K562 (cell line): ENCODE results near the gene CLCN4. TPM values are rescaled to one million over a fixed set of nuclear protein-coding genes. Genes with fewer than 3 reads are reported as not detected.

Experiments used
- CEBPB ChIP-seq: fragments of 450-650 bp; IDR thresholded peaks from 2 replicates; pipeline ENCODE4 v1.6.1; 2016; ENCODE audit warnings: missing genetic modification characterization, missing compliant biosample characterization
- PCBP2 ChIP-seq: fragments of 200-400 bp; formaldehyde crosslinking; IDR thresholded peaks from 2 replicates; pipeline ENCODE4 v1.6.1; 2018; ENCODE audit warnings: low read length, low read depth, mild to moderate bottlenecking, moderate library complexity; ENCODE audit not compliant: poor library complexity, severe bottlenecking
- RREB1 ChIP-seq: fragments of 250-450 bp; sonication (Bioruptor Pico); IDR thresholded peaks from 2 replicates; pipeline ENCODE4 v1.4.0; 2020
- SRF ChIP-seq, 2 experiments: fragments of 250-450, 450-650 bp in 1 of 2; sonication (Bioruptor Pico) in 1 of 2; sonication (generic) in 1 of 2; formaldehyde crosslinking; IDR thresholded peaks; 2 replicates each; pipeline versions ENCODE4 v1.5.0 to v1.5.1; 2020 to 2022; ENCODE audit warnings: mild to moderate bottlenecking in 1 of 2, missing genetic modification reagents in 1 of 2
- USF1 ChIP-seq: sonication (generic); formaldehyde crosslinking; IDR thresholded peaks from 2 replicates; pipeline ENCODE4 v1.9.0; 2022; ENCODE audit warnings: mild to moderate bottlenecking, missing genetic modification reagents
- polyA plus RNA-seq, 8 experiments: library from polyadenylated mRNA; depleted of rRNA in 4 of 8; stranded (reverse) in 5 of 8; unstranded in 3 of 8; fragments of >200 nt; fragmentation: Nextera tagmentation in 2 of 8; fragmentation: Illumina TruSeq in 1 of 8; extraction: Ambion mirVana in 2 of 8; extraction: Trizol in 1 of 8; gene quantifications; 2 replicates each; pipeline versions ENCODE4 v1.2.1 to v1.2.3, GENCODE V29; 2011 to 2014; ENCODE audit warnings: inconsistent platforms in 1 of 8, missing spikeins in 1 of 8
- total RNA-seq, 7 experiments: library from RNA; depleted of rRNA in 6 of 7; stranded (reverse); fragments of >200 nt in 6 of 7; fragmentation: Illumina TruSeq in 2 of 7; extraction: Trizol in 2 of 7; gene quantifications; 2 replicates each; pipeline versions ENCODE4 v1.2.1 to v1.2.3, GENCODE V29; 2011 to 2021; ENCODE audit warnings: low replicate concordance in 1 of 7

Gene CLCN4
- total and polyA plus RNA-seq, 9 of the 15 experiments (the other 6 are each of a cell fraction or from before 2014, with no cell fraction given), result 0.03 to 0.24 (median 0.10) TPM; not detected in 1

- TF ChIP-seq RREB1, result no peak
- no peak for TF ChIP-seq SRF (CRISPR knock-in tag; IDR thresholded peaks at IDR 0.05)
- TF ChIP-seq CEBPB (tag), result peak; percentile 37; the same call in 1 of the 2 replicates
- TF ChIP-seq USF1, result peak; percentile 39; the same call in 1 of the 2 replicates
- no peak for TF ChIP-seq PCBP2
These were observed 1.7 kb downstream of the CLCN4 start (continued) for GRCh38 chrX:10158279-10159144.
